ENCODE results near the gene PLVAP. TPM values are rescaled to one million over a fixed set of nuclear protein-coding genes. Genes with fewer than 3 reads are reported as not detected.
A peak's percentile ranks its signal among the peaks of the same experiment; 100 is the strongest.

Gene PLVAP
- 0.79 TPM for polyA plus RNA-seq (2012; ENCODE audit: insufficient read length, low read depth)

- TF ChIP-seq TAF1 (IDR thresholded peaks at IDR 0.05; ENCODE audit: borderline replicate concordance, insufficient read depth, low read length) (no peak), SIN3A (IDR thresholded peaks at IDR 0.05; ENCODE audit: borderline replicate concordance, insufficient read depth, low read length) (no peak), REST (IDR thresholded peaks at IDR 0.05; ENCODE audit: insufficient read depth in 1 of 2, low read depth in 2 of 2, low read length in 2 of 2) (no peak), FOXP2 (optimal IDR thresholded peaks at IDR 0.05; ENCODE audit: borderline replicate concordance, extremely low read depth, extremely low read length, insufficient read depth) (no peak), POLR2AphosphoS5 (IDR thresholded peaks at IDR 0.05; ENCODE audit: low read depth, low read length) (no peak)
These were observed at the start of gene PLVAP for GRCh38 chr19:17376935-17377600. Gene PLVAP, minus strand, starts transcription at chr19:17377342. Its CDS starts 54 bp downstream, at chr19:17377288.

- no peak for TF ChIP-seq SIN3A (IDR thresholded peaks at IDR 0.05; ENCODE audit: borderline replicate concordance, insufficient read depth, low read length)
- no peak for TF ChIP-seq REST (IDR thresholded peaks at IDR 0.05; ENCODE audit: insufficient read depth in 1 of 2, low read depth in 2 of 2, low read length in 2 of 2)
- 0 out of 2 replicates have a peak, but pooled peaks have one; percentile 16 for TF ChIP-seq POLR2AphosphoS5 (IDR thresholded peaks at IDR 0.05; ENCODE audit: low read depth, low read length)
- TF ChIP-seq TAF1 (IDR thresholded peaks at IDR 0.05; ENCODE audit: borderline replicate concordance, insufficient read depth, low read length), result no peak
- TF ChIP-seq FOXP2 (optimal IDR thresholded peaks at IDR 0.05; ENCODE audit: borderline replicate concordance, extremely low read depth, extremely low read length, insufficient read depth), result peak; percentile 70
These were observed 47.7 kb upstream of the PLVAP start for GRCh38 chr19:17424743-17425365.

GRCh38 chr19:17423429-17424208 lies 46.5 kb upstream of the PLVAP start:
- TF ChIP-seq REST (IDR thresholded peaks at IDR 0.05; ENCODE audit: insufficient read depth in 1 of 2, low read depth in 2 of 2, low read length in 2 of 2) (no peak), TAF1 (IDR thresholded peaks at IDR 0.05; ENCODE audit: borderline replicate concordance, insufficient read depth, low read length) (no peak), POLR2AphosphoS5 (IDR thresholded peaks at IDR 0.05; ENCODE audit: low read depth, low read length) (no peak)

- TF ChIP-seq TAF1 (IDR thresholded peaks at IDR 0.05; ENCODE audit: borderline replicate concordance, insufficient read depth, low read length), result no peak
These were observed 44.8 kb upstream of the PLVAP start for GRCh38 chr19:17421942-17422341.

- TF ChIP-seq FOXP2 (optimal IDR thresholded peaks at IDR 0.05; ENCODE audit: borderline replicate concordance, extremely low read depth, extremely low read length, insufficient read depth), result peak; percentile 44
- no peak for TF ChIP-seq SIN3A (IDR thresholded peaks at IDR 0.05; ENCODE audit: borderline replicate concordance, insufficient read depth, low read length)
- TF ChIP-seq REST (IDR thresholded peaks at IDR 0.05; ENCODE audit: insufficient read depth in 1 of 2, low read depth in 2 of 2, low read length in 2 of 2), result no peak
These were observed 43.4 kb upstream of the PLVAP start for GRCh38 chr19:17420475-17420924.
